ENCODE measurements around the gene ISY1.

- no peak for TF ChIP-seq CTCF (conservative IDR thresholded peaks at IDR 0.05)
- TF ChIP-seq EZH2 (IDR thresholded peaks at IDR 0.05; ENCODE audit: low read depth) = no peak
Measured at GRCh38 chr3:129195731-129196256, 34.9 kb upstream of the ISY1 start.
